ENCODE results near the gene ANKS6.

DNA sequence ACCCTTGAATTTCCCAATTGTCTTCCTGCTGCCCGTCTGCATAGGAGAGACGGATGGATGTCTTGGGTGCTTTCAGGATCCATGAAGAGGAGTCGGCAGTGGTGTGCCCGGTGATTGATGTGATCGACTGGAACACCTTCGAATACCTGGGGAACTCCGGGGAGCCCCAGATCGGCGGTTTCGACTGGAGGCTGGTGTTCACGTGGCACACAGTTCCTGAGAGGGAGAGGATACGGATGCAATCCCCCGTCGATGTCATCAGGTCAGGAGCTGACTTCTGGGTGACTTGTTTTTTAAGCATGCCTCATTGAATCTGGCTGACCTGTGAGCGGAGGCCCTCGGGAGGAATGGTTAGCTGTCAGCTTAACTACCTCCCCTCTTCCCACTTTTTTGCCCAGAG is 35.3 kb upstream of the ANKS6 start:
- TF ChIP-seq POLR2A (IDR thresholded peaks at IDR 0.05) (no peak), POLR2AphosphoS5 (IDR thresholded peaks at IDR 0.05) (no peak)
- TF ChIP-seq, protein P1, sequence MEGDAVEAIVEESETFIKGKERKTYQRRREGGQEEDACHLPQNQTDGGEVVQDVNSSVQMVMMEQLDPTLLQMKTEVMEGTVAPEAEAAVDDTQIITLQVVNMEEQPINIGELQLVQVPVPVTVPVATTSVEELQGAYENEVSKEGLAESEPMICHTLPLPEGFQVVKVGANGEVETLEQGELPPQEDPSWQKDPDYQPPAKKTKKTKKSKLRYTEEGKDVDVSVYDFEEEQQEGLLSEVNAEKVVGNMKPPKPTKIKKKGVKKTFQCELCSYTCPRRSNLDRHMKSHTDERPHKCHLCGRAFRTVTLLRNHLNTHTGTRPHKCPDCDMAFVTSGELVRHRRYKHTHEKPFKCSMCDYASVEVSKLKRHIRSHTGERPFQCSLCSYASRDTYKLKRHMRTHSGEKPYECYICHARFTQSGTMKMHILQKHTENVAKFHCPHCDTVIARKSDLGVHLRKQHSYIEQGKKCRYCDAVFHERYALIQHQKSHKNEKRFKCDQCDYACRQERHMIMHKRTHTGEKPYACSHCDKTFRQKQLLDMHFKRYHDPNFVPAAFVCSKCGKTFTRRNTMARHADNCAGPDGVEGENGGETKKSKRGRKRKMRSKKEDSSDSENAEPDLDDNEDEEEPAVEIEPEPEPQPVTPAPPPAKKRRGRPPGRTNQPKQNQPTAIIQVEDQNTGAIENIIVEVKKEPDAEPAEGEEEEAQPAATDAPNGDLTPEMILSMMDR (IDR thresholded peaks at IDR 0.05 in 8 of 11, conservative IDR thresholded peaks at IDR 0.05 in 3 of 11), result no peak

All from spleen (tissue), 7 donors.